ENCODE measurements around the gene COL9A1.
"Not testable (repeated sequence)": the region's sequence is repeated elsewhere in the genome, so short reads cannot be mapped to it uniquely, and the experiment has no call there.

Gene COL9A1

GRCh38 chr6:70303034-70303525, at the start of gene COL9A1:
COL9A1 (minus strand) TSS chr6:70303084; CDS start chr6:70302924, 160 bp downstream.
- no peak for DNase-seq

GRCh38 chr6:70351461-70351860, 48.6 kb upstream of the COL9A1 start:
- no peak for DNase-seq

GRCh38 chr6:70345619-70346018, 42.7 kb upstream of the COL9A1 start:
- DNase-seq: no peak

- DNase-seq: no peak
Measured at GRCh38 chr6:70343313-70343712, 40.4 kb upstream of the COL9A1 start.

- not testable (repeated sequence) for DNase-seq
Measured at GRCh38 chr6:70339810-70340209, 36.9 kb upstream of the COL9A1 start.

GRCh38 chr6:70338775-70339174, 35.9 kb upstream of the COL9A1 start:
- no peak for DNase-seq

GRCh38 chr6:70337743-70338105, 34.8 kb upstream of the COL9A1 start:
- DNase-seq: no peak

GRCh38 chr6:70336996-70337742, 34.3 kb upstream of the COL9A1 start:
- DNase-seq: no peak

GRCh38 chr6:70327036-70327435, 24.2 kb upstream of the COL9A1 start:
- no peak for DNase-seq

GRCh38 chr6:70325009-70325408, 22.1 kb upstream of the COL9A1 start:
- DNase-seq: no peak

GRCh38 chr6:70317799-70318198, 14.9 kb upstream of the COL9A1 start:
- not testable (repeated sequence) for DNase-seq

- no peak for DNase-seq
Measured at GRCh38 chr6:70315079-70315751, 12.3 kb upstream of the COL9A1 start.

GRCh38 chr6:70314296-70314695, 11.4 kb upstream of the COL9A1 start:
- DNase-seq: no peak

GRCh38 chr6:70312165-70312745, 9.4 kb upstream of the COL9A1 start:
- no peak for DNase-seq

- DNase-seq: no peak
Measured at GRCh38 chr6:70310063-70310694, 7.3 kb upstream of the COL9A1 start.

- DNase-seq: no peak
Measured at GRCh38 chr6:70309243-70309642, 6.4 kb upstream of the COL9A1 start.

GRCh38 chr6:70308142-70308541, 5.3 kb upstream of the COL9A1 start:
- not testable (repeated sequence) for DNase-seq

GRCh38 chr6:70307008-70307407, 4.1 kb upstream of the COL9A1 start:
- DNase-seq: no peak

- DNase-seq: no peak
Measured at GRCh38 chr6:70304616-70305015, 1.7 kb upstream of the COL9A1 start.

- no peak for DNase-seq
Measured at GRCh38 chr6:70299456-70299855, 3.4 kb downstream of the COL9A1 start.

- DNase-seq: no peak
Measured at GRCh38 chr6:70298068-70298467, 4.8 kb downstream of the COL9A1 start.

GRCh38 chr6:70292193-70292592, 10.7 kb downstream of the COL9A1 start:
- DNase-seq: no peak

- no peak for DNase-seq
Measured at GRCh38 chr6:70289299-70289698, 13.6 kb downstream of the COL9A1 start.

- DNase-seq: no peak
Measured at GRCh38 chr6:70286905-70287304, 16.0 kb downstream of the COL9A1 start.

Data from NCI-H510A (cell line).